ENCODE measurements around the gene HDLBP.

HDLBP gene

DNA sequence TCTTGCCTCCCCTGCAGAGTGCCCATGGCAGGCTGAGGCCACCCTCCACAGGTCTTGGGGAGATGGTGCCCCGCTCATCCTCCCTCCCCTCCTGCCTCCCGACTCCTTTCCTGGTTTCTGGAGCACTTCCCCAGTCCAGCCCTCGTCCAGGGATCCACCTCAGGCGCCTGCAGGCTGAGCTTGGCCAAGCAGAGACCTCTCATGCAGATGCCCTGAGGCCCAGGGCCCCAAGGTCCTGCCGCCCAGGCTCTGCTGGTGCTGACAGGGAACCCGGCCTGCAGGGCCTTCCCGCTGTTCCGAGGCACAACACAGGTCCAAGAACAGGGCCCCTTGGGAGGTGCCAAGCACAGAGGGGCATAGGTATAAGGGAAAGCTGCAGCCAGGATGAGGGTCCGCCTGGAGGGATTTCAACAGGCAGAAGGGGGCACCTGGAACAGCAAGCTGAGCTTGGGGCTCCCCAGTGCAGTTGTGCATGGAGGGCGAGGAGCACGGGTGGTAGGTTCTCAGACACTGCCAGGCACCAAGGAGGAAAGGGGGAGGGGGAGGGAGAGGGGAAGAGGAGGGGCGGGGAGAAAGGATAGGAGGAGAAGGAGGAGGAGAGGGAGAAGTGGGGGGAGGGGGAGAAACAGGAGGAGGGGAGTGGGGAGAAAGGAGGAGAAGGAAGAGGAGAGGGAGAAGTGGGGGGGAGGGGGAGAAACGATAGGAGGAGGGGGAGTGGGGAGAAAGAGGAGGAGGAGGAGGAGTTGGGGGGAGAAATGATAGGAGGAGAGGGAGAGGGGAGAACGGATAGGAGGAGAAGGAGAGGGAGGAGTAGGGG, 128.2 kb downstream of the HDLBP start:
- H3K4me3 ChIP-seq (ENCODE audit: low read length): no peak overlapping the region
- no peaks in the 10 kb centered on the region for H3K27me3 ChIP-seq (ENCODE audit: low read depth, low read length)
- H2AFZ ChIP-seq (ENCODE audit: low read depth, low read length): no peak overlapping the region
- H3K27ac ChIP-seq (ENCODE audit: low read length): no peak overlapping the region
- no peaks in the 10 kb centered on the region for H3K36me3 ChIP-seq (replicated peaks; ENCODE audit: low read depth, low read length)
- H4K20me1 ChIP-seq (ENCODE audit: insufficient read depth, low read length): no peaks in the 10 kb centered on the region
- TF ChIP-seq, protein P1, sequence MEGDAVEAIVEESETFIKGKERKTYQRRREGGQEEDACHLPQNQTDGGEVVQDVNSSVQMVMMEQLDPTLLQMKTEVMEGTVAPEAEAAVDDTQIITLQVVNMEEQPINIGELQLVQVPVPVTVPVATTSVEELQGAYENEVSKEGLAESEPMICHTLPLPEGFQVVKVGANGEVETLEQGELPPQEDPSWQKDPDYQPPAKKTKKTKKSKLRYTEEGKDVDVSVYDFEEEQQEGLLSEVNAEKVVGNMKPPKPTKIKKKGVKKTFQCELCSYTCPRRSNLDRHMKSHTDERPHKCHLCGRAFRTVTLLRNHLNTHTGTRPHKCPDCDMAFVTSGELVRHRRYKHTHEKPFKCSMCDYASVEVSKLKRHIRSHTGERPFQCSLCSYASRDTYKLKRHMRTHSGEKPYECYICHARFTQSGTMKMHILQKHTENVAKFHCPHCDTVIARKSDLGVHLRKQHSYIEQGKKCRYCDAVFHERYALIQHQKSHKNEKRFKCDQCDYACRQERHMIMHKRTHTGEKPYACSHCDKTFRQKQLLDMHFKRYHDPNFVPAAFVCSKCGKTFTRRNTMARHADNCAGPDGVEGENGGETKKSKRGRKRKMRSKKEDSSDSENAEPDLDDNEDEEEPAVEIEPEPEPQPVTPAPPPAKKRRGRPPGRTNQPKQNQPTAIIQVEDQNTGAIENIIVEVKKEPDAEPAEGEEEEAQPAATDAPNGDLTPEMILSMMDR (IDR thresholded peaks at IDR 0.05; ENCODE audit: low read depth, low read length): no peak
- no peak for TF ChIP-seq EZH2phosphoT487 (IDR thresholded peaks at IDR 0.05; ENCODE audit: low read depth)
- H3K4me1 ChIP-seq (ENCODE audit: low read length): peaks cover 10% of the 10 kb centered on the region
- no peaks in the 10 kb centered on the region for H3K9me3 ChIP-seq (ENCODE audit: insufficient read depth, low read length)
- H3K4me2 ChIP-seq (ENCODE audit: low read length): no peak overlapping the region
- H3K9ac ChIP-seq (ENCODE audit: low read length): no peak overlapping the region
- no peaks in the 10 kb centered on the region for H3K79me2 ChIP-seq (ENCODE audit: low read length)

- Histone ChIP-seq H3K79me2 (ENCODE audit: low read length) (no peaks in the 10 kb centered on the region), H4K20me1 (ENCODE audit: insufficient read depth, low read length) (no peaks in the 10 kb centered on the region), H3K27ac (ENCODE audit: low read length) (no peak overlapping the region), H3K4me2 (ENCODE audit: low read length) (no peak overlapping the region), H2AFZ (ENCODE audit: low read depth, low read length) (no peak overlapping the region), H3K36me3 (replicated peaks; ENCODE audit: low read depth, low read length) (no peaks in the 10 kb centered on the region), H3K4me3 (ENCODE audit: low read length) (no peak overlapping the region), H3K4me1 (ENCODE audit: low read length) (peaks cover 10% of the 10 kb centered on the region), H3K9ac (ENCODE audit: low read length) (no peak overlapping the region), H3K27me3 (ENCODE audit: low read depth, low read length) (no peaks in the 10 kb centered on the region), H3K9me3 (ENCODE audit: insufficient read depth, low read length) (no peaks in the 10 kb centered on the region)
- no peak for TF ChIP-seq EZH2phosphoT487 (IDR thresholded peaks at IDR 0.05; ENCODE audit: low read depth)
- TF ChIP-seq, protein P1 (IDR thresholded peaks at IDR 0.05; ENCODE audit: low read depth, low read length): no peak
Observed at GRCh38 chr2:241185961-241186360, 129.5 kb downstream of the HDLBP start.

DNA sequence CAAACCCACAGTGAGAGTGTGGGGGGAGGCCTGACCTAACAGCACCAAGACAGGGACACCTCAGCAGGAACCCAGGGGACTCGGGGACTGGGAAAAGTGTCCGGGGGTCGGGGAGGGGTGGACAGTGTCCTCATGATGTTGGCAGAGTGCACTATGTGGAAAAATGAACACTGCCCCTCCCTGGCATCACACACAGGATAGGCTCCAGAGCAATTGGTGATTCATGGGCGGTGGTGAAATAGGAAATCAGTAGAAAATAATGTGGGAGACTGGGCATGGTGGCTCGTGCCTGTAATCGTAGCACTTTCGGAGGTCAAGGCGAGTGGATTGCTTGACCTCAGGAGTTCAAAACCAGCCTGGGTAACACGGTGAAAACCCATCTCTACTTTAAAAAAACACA, 130.6 kb downstream of the HDLBP start:
- no peak overlapping the region for H3K4me2 ChIP-seq (ENCODE audit: low read length)
- no peaks in the 10 kb centered on the region for H3K9me3 ChIP-seq (ENCODE audit: insufficient read depth, low read length)
- H3K36me3 ChIP-seq (replicated peaks; ENCODE audit: low read depth, low read length): no peaks in the 10 kb centered on the region
- no peak overlapping the region for H3K9ac ChIP-seq (ENCODE audit: low read length)
- no peaks in the 10 kb centered on the region for H3K27me3 ChIP-seq (ENCODE audit: low read depth, low read length)
- peaks cover 10% of the 10 kb centered on the region for H3K4me1 ChIP-seq (ENCODE audit: low read length)
- H4K20me1 ChIP-seq (ENCODE audit: insufficient read depth, low read length): no peaks in the 10 kb centered on the region
- H3K27ac ChIP-seq (ENCODE audit: low read length): no peak overlapping the region
- H3K79me2 ChIP-seq (ENCODE audit: low read length): no peaks in the 10 kb centered on the region
- no peak overlapping the region for H2AFZ ChIP-seq (ENCODE audit: low read depth, low read length)
- TF ChIP-seq, protein P1 (IDR thresholded peaks at IDR 0.05; ENCODE audit: low read depth, low read length): no peak
- H3K4me3 ChIP-seq (ENCODE audit: low read length): no peak overlapping the region

DNA sequence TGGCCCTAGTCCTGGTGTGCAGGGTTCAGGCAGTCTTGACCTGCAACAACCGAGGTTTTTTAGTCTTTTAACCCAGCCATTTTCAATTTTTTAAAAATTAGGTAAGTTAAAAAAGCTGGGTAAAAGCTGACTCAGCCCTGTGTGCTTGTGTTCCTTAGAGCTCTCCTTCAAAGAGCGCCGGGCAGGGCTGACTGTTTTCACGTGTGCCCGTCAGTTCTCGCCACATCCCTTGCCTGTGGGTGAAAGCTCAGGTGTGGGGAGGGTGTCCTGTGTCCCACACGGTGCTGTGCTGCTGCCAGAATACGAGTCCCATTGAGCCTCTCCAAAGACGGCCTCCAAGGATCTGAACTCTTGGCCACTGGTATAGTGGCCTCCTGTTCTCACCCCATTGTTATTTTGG, 132.3 kb downstream of the HDLBP start:
- H3K36me3 ChIP-seq (replicated peaks; ENCODE audit: low read depth, low read length): no peaks in the 10 kb centered on the region
- H3K9me3 ChIP-seq (ENCODE audit: insufficient read depth, low read length): no peaks in the 10 kb centered on the region
- no peak overlapping the region for H3K27ac ChIP-seq (ENCODE audit: low read length)
- H3K27me3 ChIP-seq (ENCODE audit: low read depth, low read length): no peaks in the 10 kb centered on the region
- no peak overlapping the region for H3K4me3 ChIP-seq (ENCODE audit: low read length)
- peaks cover 5% of the 10 kb centered on the region for H3K4me1 ChIP-seq (ENCODE audit: low read length)
- TF ChIP-seq EZH2phosphoT487 (IDR thresholded peaks at IDR 0.05; ENCODE audit: low read depth): no peak
- TF ChIP-seq, protein P1 (IDR thresholded peaks at IDR 0.05; ENCODE audit: low read depth, low read length): no peak
- no peak overlapping the region for H2AFZ ChIP-seq (ENCODE audit: low read depth, low read length)
- H4K20me1 ChIP-seq (ENCODE audit: insufficient read depth, low read length): no peaks in the 10 kb centered on the region
- no peaks in the 10 kb centered on the region for H3K79me2 ChIP-seq (ENCODE audit: low read length)
- no peak overlapping the region for H3K9ac ChIP-seq (ENCODE audit: low read length)
- H3K4me2 ChIP-seq (ENCODE audit: low read length): no peak overlapping the region

Measured in OCI-LY3 (cell line).